B cell (primary cell): ENCODE results near the gene PPP2R5E.

Source experiments
- CTCF ChIP-seq: fragments of 200-600 bp; IDR thresholded peaks from one replicate; pipeline ENCODE4 v1.8.0; 2022; ENCODE audit warnings: antibody characterized with exemption, mild to moderate bottlenecking
- EZH2 ChIP-seq: IDR thresholded peaks from 2 replicates; pipeline ENCODE4 v1.6.1; 2012; ENCODE audit warnings: borderline replicate concordance, low read depth, mild to moderate bottlenecking, moderate library complexity, low read length; ENCODE audit not compliant: insufficient read depth, poor library complexity, severe bottlenecking

- TF ChIP-seq EZH2: no peak
- TF ChIP-seq CTCF: no peak
These were observed 108.0 kb downstream of the PPP2R5E start for GRCh38 chr14:63435204-63435603.
